ENCODE results near the gene EMC10.

Gene EMC10

GRCh38 chr19:50477751-50478515 lies 1.6 kb downstream of the EMC10 start:
- DNase-seq (ENCODE audit: insufficient read length, low spot score) = no peak
- no peak for FAIRE-seq

GRCh38 chr19:50478901-50479715 lies 2.8 kb downstream of the EMC10 start:
- no peak for FAIRE-seq
- no peak for DNase-seq (ENCODE audit: insufficient read length, low spot score)

GRCh38 chr19:50479761-50480251 lies 3.5 kb downstream of the EMC10 start:
- FAIRE-seq = no peak
- no peak for DNase-seq (ENCODE audit: insufficient read length, low spot score)

GRCh38 chr19:50480281-50481111 lies 4.2 kb downstream of the EMC10 start:
- no peak for DNase-seq (ENCODE audit: insufficient read length, low spot score)
- FAIRE-seq = no peak

GRCh38 chr19:50481351-50482149 lies 5.2 kb downstream of the EMC10 start:
- no peak for FAIRE-seq
- DNase-seq (ENCODE audit: insufficient read length, low spot score) = no peak

GRCh38 chr19:50482271-50482855 lies 6.1 kb downstream of the EMC10 start:
- DNase-seq (ENCODE audit: insufficient read length, low spot score) (no peak), FAIRE-seq (no peak)

- no peak for DNase-seq (ENCODE audit: insufficient read length, low spot score)
- no peak for FAIRE-seq
Observed at GRCh38 chr19:50482916-50483315, 6.6 kb downstream of the EMC10 start.

- FAIRE-seq (no peak), DNase-seq (ENCODE audit: insufficient read length, low spot score) (no peak)
Observed at GRCh38 chr19:50485284-50485955, 9.1 kb downstream of the EMC10 start.

GRCh38 chr19:50486823-50487515 lies 10.7 kb downstream of the EMC10 start:
- no peak for DNase-seq (ENCODE audit: insufficient read length, low spot score)

GRCh38 chr19:50488389-50489194 lies 12.3 kb downstream of the EMC10 start:
- no peak for FAIRE-seq
- no peak for DNase-seq (ENCODE audit: insufficient read length, low spot score)

More at GRCh38 chr19:50486823-50487515, 10.7 kb downstream of the EMC10 start:
- no peak for FAIRE-seq

GRCh38 chr19:50489461-50490011 lies 13.2 kb downstream of the EMC10 start:
- FAIRE-seq (no peak), DNase-seq (ENCODE audit: insufficient read length, low spot score) (no peak)

- DNase-seq (ENCODE audit: insufficient read length, low spot score) = no peak
- no peak for FAIRE-seq
Observed at GRCh38 chr19:50490411-50490811, 14.1 kb downstream of the EMC10 start.

GRCh38 chr19:50490991-50491472 lies 14.7 kb downstream of the EMC10 start:
- no peak for FAIRE-seq

GRCh38 chr19:50492303-50493052 lies 16.2 kb downstream of the EMC10 start:
- FAIRE-seq = no peak
- DNase-seq (ENCODE audit: insufficient read length, low spot score) = no peak

More at GRCh38 chr19:50490991-50491472, 14.7 kb downstream of the EMC10 start:
- no peak for DNase-seq (ENCODE audit: insufficient read length, low spot score)

GRCh38 chr19:50493171-50493570 lies 16.9 kb downstream of the EMC10 start:
- FAIRE-seq (no peak), DNase-seq (ENCODE audit: insufficient read length, low spot score) (no peak)

GRCh38 chr19:50494186-50495019 lies 18.1 kb downstream of the EMC10 start:
- DNase-seq (ENCODE audit: insufficient read length, low spot score) (no peak), FAIRE-seq (no peak)
